Activated T-cell treated with anti-CD3 and anti-CD28 coated beads for 4 hours (primary cell): ENCODE results near the gene KDELR1.

Experiments used
- DNase-seq: peaks from one replicate; pipeline ENCODE4 v3.0.0-alpha.2; 2020

The KDELR1 gene

GRCh38 chr19:48391100-48392005, at the start of gene KDELR1:
TSS of gene KDELR1 (minus strand) at chr19:48391551. CDS start at chr19:48391358, 193 bp downstream.
- DNase-seq: peak; percentile 66

- DNase-seq: no peak
Measured at GRCh38 chr19:48436586-48436985, 45.2 kb upstream of the KDELR1 start.

GRCh38 chr19:48433337-48433736, 42.0 kb upstream of the KDELR1 start:
- DNase-seq: no peak

- DNase-seq: no peak
Measured at GRCh38 chr19:48428670-48429069, 37.3 kb upstream of the KDELR1 start.

- no peak for DNase-seq
Measured at GRCh38 chr19:48424694-48425219, 33.4 kb upstream of the KDELR1 start.

GRCh38 chr19:48421548-48421947, 30.2 kb upstream of the KDELR1 start:
- DNase-seq: no peak

GRCh38 chr19:48419158-48419920, 28.0 kb upstream of the KDELR1 start:
- DNase-seq: peak; percentile 43

- DNase-seq: no peak
Measured at GRCh38 chr19:48418317-48419064, 27.1 kb upstream of the KDELR1 start.

- no peak for DNase-seq
Measured at GRCh38 chr19:48417421-48417820, 26.1 kb upstream of the KDELR1 start.

GRCh38 chr19:48415806-48416221, 24.5 kb upstream of the KDELR1 start:
- no peak for DNase-seq

GRCh38 chr19:48415395-48415794, 24.0 kb upstream of the KDELR1 start:
- DNase-seq: peak; percentile 55

GRCh38 chr19:48413879-48414587, 22.7 kb upstream of the KDELR1 start:
- no peak for DNase-seq

- no peak for DNase-seq
Measured at GRCh38 chr19:48405850-48406249, 14.5 kb upstream of the KDELR1 start.

GRCh38 chr19:48405010-48405659, 13.8 kb upstream of the KDELR1 start:
- no peak for DNase-seq

- no peak for DNase-seq
Measured at GRCh38 chr19:48403606-48404005, 12.3 kb upstream of the KDELR1 start.

GRCh38 chr19:48401287-48401686, 9.9 kb upstream of the KDELR1 start:
- no peak for DNase-seq

- no peak for DNase-seq
Measured at GRCh38 chr19:48400018-48400742, 8.8 kb upstream of the KDELR1 start.

GRCh38 chr19:48398375-48399235, 7.3 kb upstream of the KDELR1 start:
- peak; percentile 72 for DNase-seq

- no peak for DNase-seq
Measured at GRCh38 chr19:48398102-48398374, 6.7 kb upstream of the KDELR1 start.
